Liver (tissue), 3 donors: ENCODE results near the gene APOBEC3B.

Experiments used
- GABPA ChIP-seq, 2 donors: IDR thresholded peaks in 1 of 2; conservative IDR thresholded peaks in 1 of 2; 2 replicates each; pipeline ENCODE4 v1.6.1; 2016; ENCODE audit warnings: antibody characterized with exemption in 2 of 2, mild to moderate bottlenecking in 1 of 2, moderate library complexity in 1 of 2
- TF ChIP-seq, protein P1 (sequence below): fragments of 150-350 bp; IDR thresholded peaks from 2 replicates; pipeline ENCODE4 v1.5.1; 2017; ENCODE audit warnings: improper control_type of control experiment, low read depth, low read length; ENCODE audit not compliant: missing input control
- donor health status: healthy.
- donor health status: healthy.

- TF ChIP-seq, protein P1, sequence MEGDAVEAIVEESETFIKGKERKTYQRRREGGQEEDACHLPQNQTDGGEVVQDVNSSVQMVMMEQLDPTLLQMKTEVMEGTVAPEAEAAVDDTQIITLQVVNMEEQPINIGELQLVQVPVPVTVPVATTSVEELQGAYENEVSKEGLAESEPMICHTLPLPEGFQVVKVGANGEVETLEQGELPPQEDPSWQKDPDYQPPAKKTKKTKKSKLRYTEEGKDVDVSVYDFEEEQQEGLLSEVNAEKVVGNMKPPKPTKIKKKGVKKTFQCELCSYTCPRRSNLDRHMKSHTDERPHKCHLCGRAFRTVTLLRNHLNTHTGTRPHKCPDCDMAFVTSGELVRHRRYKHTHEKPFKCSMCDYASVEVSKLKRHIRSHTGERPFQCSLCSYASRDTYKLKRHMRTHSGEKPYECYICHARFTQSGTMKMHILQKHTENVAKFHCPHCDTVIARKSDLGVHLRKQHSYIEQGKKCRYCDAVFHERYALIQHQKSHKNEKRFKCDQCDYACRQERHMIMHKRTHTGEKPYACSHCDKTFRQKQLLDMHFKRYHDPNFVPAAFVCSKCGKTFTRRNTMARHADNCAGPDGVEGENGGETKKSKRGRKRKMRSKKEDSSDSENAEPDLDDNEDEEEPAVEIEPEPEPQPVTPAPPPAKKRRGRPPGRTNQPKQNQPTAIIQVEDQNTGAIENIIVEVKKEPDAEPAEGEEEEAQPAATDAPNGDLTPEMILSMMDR = no peak
- TF ChIP-seq GABPA (IDR thresholded peaks at IDR 0.05 in 1 of 2, conservative IDR thresholded peaks at IDR 0.05 in 1 of 2) = no peak
Observed at GRCh38 chr22:38940811-38941384, 41.2 kb upstream of the APOBEC3B start.
